MCF 10A (cell line): Measurements from ENCODE around the gene GPR35. TPM values are rescaled to one million over a fixed set of nuclear protein-coding genes. Genes with fewer than 3 reads are reported as not detected.

ENCODE experiments used
- BruUV-seq: library from RNA; stranded (reverse); fragments of 400-500 nt; replicated peaks from 2 replicates; lab custom pipeline; 2021; lab: Mats Ljungman, UMichigan
- CTCF ChIA-PET: fragments of 300-600 bp; sonication (Branson Sonifier 250); formaldehyde crosslinking; extraction: SDS; loops from one replicate; lab custom pipeline; 2021; ENCODE audit warnings: antibody characterized with exemption, inconsistent platforms; lab: Yijun Ruan, JAX
- POLR2A ChIA-PET: fragments of 300-600, 350-650 bp; sonication (Branson Sonifier 250); formaldehyde crosslinking; extraction: SDS; loops from one replicate; lab custom pipeline; 2020; ENCODE audit warnings: antibody characterized with exemption, inconsistent platforms; lab: Yijun Ruan, JAX
- DNase-seq: peaks from one replicate; pipeline ENCODE4 v3.0.0-alpha.2; 2018; ENCODE audit not compliant: unreplicated experiment
- H3K27ac Mint-ChIP-seq: one replicate; pipeline ENCODE4 v1.8.0; 2022; ENCODE audit warnings: mild to moderate bottlenecking, low read depth, mixed read lengths; ENCODE audit not compliant: unreplicated experiment
- H3K27me3 Mint-ChIP-seq: one replicate; pipeline ENCODE4 v1.8.0; 2022; ENCODE audit warnings: mixed read lengths; ENCODE audit not compliant: insufficient read depth, unreplicated experiment
- H3K36me3 Mint-ChIP-seq: one replicate; pipeline ENCODE4 v1.8.0; 2022; ENCODE audit warnings: mild to moderate bottlenecking, moderate library complexity, mixed read lengths; ENCODE audit not compliant: insufficient read depth, unreplicated experiment
- H3K4me1 Mint-ChIP-seq: one replicate; pipeline ENCODE4 v1.8.0; 2022; ENCODE audit warnings: mixed read lengths; ENCODE audit not compliant: insufficient read depth, unreplicated experiment
- H3K4me3 Mint-ChIP-seq: one replicate; pipeline ENCODE4 v1.8.0; 2022; ENCODE audit warnings: mild to moderate bottlenecking, moderate library complexity, mixed read lengths; ENCODE audit not compliant: unreplicated experiment
- H3K9me3 Mint-ChIP-seq: one replicate; pipeline ENCODE4 v1.8.0; 2022; ENCODE audit warnings: mixed read lengths; ENCODE audit not compliant: unreplicated experiment
- intact Hi-C: fragments of 100-400 bp; cut with micrococcal nuclease; formaldehyde crosslinking; loops from 2 replicates; pipeline ENCODE4 v1.14.1; 2022
- total RNA-seq: library from RNA; stranded (reverse); gene quantifications from 2 replicates; pipeline ENCODE4 v1.2.3, GENCODE V29; 2022
- TF ChIP-seq, protein P1 (sequence below): fragments of 200-600 bp; IDR thresholded peaks from one replicate; pipeline ENCODE4 v1.8.0; 2022; ENCODE audit warnings: antibody characterized with exemption, mild to moderate bottlenecking; ENCODE audit not compliant: unreplicated experiment

GPR35 gene
- total RNA-seq, 1 experiment from 2014 or later: 0.42 TPM

DNA sequence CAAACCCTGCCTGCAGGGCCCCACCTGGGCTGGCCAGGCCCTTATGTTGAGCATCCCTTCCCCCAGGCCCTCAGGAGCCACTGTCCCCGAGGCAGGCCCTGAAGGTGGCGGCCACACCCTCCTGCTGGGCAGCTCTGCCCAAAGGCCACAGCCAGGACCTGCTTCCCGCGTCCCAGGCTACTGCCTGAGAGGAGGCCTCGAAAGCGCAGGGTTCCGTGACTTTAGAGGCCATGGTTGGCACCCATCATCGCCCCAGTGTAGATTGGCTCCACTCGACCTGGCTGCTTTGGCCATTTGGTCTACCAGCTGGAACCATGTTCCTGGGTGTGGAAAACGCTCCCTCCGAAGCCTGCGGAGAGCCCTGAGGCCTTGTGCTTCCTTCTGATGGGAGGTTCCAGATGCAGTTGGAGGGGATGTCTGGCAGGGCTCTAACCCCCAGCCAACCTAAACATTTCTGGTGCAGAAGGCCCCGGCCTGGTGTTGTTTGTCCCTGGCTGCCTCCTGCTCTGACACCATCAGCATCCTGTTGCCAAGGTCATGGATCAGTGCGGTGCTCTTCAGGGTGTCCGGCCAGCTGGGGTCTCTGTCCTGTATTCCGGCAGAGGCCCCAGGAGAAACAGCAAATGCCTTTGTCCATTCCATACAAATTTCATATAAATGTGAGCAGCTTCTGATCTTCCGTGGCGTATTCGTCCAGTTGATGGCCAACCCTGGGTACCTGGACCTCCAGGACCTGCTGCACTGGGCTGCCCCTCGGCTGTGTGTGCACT, 24.0 kb upstream of the GPR35 start:
- Mint-ChIP-seq H3K9me3 (no peaks in the 10 kb centered on the region), H3K4me3 (no peak overlapping the region), H3K36me3 (peaks cover 5% of the 10 kb centered on the region), H3K4me1 (no peaks in the 10 kb centered on the region), H3K27ac (no peak overlapping the region), H3K27me3 (no peaks in the 10 kb centered on the region)
- CTCF ChIA-PET: no interaction called here
- TF ChIP-seq, protein P1, sequence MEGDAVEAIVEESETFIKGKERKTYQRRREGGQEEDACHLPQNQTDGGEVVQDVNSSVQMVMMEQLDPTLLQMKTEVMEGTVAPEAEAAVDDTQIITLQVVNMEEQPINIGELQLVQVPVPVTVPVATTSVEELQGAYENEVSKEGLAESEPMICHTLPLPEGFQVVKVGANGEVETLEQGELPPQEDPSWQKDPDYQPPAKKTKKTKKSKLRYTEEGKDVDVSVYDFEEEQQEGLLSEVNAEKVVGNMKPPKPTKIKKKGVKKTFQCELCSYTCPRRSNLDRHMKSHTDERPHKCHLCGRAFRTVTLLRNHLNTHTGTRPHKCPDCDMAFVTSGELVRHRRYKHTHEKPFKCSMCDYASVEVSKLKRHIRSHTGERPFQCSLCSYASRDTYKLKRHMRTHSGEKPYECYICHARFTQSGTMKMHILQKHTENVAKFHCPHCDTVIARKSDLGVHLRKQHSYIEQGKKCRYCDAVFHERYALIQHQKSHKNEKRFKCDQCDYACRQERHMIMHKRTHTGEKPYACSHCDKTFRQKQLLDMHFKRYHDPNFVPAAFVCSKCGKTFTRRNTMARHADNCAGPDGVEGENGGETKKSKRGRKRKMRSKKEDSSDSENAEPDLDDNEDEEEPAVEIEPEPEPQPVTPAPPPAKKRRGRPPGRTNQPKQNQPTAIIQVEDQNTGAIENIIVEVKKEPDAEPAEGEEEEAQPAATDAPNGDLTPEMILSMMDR: no peak
- no TSS peak for BruUV-seq
- POLR2A ChIA-PET: interaction anchor here (0.6 kb wide), 1 partner anchor 232 kb away, joined by 3 read pairs; no protein-coding TSS in a partner anchor
- no peak for DNase-seq
- intact Hi-C loops: no loop called here

DNA sequence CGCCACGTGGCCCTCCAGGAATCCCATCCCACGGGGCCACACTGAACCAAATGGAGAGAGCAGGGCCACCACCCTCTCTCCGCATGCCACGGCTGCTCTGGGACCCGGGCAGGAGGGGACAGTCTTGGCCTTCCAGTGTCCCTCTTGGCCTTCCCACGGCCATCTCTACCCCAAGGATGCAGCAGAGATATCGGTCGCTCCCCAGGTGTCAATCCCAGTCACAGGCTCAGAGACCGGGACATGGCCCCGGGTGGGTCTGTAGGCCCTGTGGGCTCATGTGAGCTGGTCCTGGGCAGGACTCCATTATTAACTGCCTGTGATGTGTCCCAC, 23.5 kb upstream of the GPR35 start:
- Mint-ChIP-seq H3K4me1 (no peaks in the 10 kb centered on the region), H3K9me3 (no peaks in the 10 kb centered on the region), H3K27ac (no peak overlapping the region), H3K27me3 (no peaks in the 10 kb centered on the region), H3K4me3 (no peak overlapping the region), H3K36me3 (peaks cover 5% of the 10 kb centered on the region)
- ChIA-PET CTCF (no interaction called here), POLR2A (no interaction called here)
- no peak for DNase-seq
- TF ChIP-seq, protein P1: no peak
- intact Hi-C loops: no loop called here
- no TSS peak for BruUV-seq

DNA sequence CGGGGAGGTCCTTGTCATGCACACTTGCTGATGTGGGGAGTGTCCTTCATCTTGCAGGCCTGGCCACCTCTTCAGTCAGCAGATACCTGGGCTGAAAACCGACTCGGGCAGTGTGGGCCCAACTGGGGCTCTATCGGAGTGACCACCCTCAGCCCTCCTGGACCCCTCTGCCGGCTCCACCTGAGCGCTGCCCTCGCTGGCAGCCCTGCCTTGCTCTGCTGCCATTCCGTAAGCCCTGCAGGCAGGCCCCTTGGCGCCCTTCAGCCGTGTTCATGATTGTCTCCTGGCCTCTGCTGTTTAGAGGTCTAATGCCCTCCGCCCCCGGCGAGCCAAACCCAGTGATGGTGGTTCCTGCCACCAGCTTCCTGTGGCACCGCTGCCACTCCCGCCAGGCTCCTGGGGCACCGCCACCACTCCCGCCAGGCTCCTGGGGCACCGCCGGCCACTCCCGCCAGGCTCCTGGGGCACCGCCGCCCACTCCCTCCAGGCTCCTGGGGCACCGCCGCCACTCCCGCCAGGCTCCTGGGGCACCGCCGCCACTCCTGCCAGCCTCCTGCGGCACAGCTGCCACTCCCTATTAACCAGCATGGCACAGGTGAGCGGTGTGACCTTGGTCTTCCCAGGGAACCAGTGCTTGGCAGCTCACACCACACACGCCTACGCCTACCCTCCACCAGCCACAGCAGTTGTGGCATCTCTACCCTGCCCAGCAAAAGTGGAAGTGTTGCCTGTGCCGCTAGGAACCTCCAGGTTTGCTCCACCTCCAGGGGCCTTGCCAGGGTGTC, 22.8 kb upstream of the GPR35 start:
- TF ChIP-seq, protein P1: no peak
- no TSS peak for BruUV-seq
- no peak for DNase-seq
- ChIA-PET CTCF (no interaction called here), POLR2A (no interaction called here)
- Mint-ChIP-seq H3K27me3 (no peaks in the 10 kb centered on the region), H3K36me3 (peaks cover 5% of the 10 kb centered on the region), H3K4me3 (no peak overlapping the region), H3K4me1 (no peaks in the 10 kb centered on the region), H3K9me3 (no peaks in the 10 kb centered on the region), H3K27ac (no peak overlapping the region)
- intact Hi-C loops: no loop called here

DNA sequence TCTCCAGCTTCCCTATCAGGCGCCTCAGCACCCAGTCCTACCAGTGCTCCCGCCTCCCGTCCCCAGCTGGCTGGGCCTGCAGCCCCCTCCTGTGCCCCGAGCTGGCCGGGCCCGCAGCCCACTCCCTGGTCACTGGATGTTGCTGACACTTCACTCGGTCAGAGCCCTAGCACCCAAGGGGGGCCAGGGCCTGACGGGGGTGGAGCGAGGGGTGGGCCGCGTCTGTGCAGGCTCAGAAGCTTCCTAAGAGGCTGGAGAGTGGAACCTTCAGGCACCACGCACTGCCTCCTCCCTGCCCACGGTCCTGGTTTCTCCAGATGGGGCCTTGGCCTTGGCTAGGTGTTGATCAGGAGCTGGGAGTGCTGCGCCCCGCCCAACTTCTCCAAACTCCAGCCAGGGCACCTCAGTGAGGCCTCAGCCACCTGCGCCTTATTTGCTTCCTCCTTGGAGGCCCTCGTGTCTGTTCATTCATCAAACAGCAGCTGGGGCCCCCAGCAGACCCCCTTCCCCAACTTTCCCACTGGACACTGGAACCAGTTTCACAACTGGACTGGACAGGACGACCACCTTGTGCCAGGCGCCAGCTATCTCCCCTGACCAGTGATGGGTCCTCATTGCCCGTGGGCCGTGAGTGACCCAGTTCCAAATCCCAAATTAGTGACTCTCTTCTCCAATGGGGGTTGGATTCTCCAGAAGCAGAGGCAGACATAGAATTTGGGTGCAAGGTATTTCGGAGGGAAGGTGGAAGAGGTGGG, 22.0 kb upstream of the GPR35 start:
- Mint-ChIP-seq H3K4me3 (no peak overlapping the region), H3K4me1 (no peaks in the 10 kb centered on the region), H3K27me3 (no peaks in the 10 kb centered on the region), H3K36me3 (peaks cover 5% of the 10 kb centered on the region), H3K27ac (no peak overlapping the region), H3K9me3 (no peaks in the 10 kb centered on the region)
- BruUV-seq: no TSS peak
- POLR2A ChIA-PET: no interaction called here
- intact Hi-C loops: no loop called here
- no peak for DNase-seq
- TF ChIP-seq, protein P1: no peak
- CTCF ChIA-PET: interaction anchor here (1.6 kb wide), 1 partner anchor 238 kb away, joined by 4 read pairs; no protein-coding TSS in a partner anchor
